SK-N-SH treated with all-trans-retinoic acid at 6 μM for 48 hours (cell line): Measurements from ENCODE around the gene PABPC1L.

Experiments
- ZFP3 ChIP-seq: fragments of 250-450 bp; sonication (Bioruptor Pico); IDR thresholded peaks from 2 replicates; pipeline ENCODE4 v1.5.0; 2020; ENCODE audit warnings: mild to moderate bottlenecking, moderate library complexity
- TF ChIP-seq, protein P1 (sequence below): fragments of 250-450 bp; sonication (Bioruptor Pico); IDR thresholded peaks from 2 replicates; pipeline ENCODE4 v1.8.0; 2020; ENCODE audit warnings: mild to moderate bottlenecking, moderate library complexity, borderline replicate concordance

DNA sequence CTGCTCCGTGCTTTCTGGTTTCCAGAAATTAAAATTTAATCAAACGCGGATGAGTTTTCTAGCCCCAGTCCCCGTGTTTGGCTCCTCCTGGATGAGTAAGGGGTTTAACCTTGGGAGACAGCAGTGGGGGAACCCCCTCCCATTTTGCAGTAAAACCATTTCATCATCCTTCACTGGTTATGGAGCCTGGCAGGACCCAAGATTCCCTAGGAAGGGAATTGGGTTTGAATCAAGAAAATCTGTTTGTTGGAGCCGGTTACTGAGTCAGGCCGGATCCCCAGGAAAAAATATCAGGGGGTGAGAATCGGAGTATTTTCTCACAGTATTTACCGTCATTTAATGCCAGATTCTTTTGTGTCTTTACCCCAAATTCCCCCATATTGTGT, 23.6 kb upstream of the PABPC1L start:
- no peak for TF ChIP-seq ZFP3
- TF ChIP-seq, protein P1, sequence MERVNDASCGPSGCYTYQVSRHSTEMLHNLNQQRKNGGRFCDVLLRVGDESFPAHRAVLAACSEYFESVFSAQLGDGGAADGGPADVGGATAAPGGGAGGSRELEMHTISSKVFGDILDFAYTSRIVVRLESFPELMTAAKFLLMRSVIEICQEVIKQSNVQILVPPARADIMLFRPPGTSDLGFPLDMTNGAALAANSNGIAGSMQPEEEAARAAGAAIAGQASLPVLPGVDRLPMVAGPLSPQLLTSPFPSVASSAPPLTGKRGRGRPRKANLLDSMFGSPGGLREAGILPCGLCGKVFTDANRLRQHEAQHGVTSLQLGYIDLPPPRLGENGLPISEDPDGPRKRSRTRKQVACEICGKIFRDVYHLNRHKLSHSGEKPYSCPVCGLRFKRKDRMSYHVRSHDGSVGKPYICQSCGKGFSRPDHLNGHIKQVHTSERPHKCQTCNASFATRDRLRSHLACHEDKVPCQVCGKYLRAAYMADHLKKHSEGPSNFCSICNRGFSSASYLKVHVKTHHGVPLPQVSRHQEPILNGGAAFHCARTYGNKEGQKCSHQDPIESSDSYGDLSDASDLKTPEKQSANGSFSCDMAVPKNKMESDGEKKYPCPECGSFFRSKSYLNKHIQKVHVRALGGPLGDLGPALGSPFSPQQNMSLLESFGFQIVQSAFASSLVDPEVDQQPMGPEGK (CRISPR knock-in tag), result no peak
